Epithelial cell of proximal tubule (primary cell): ENCODE measurements around the gene FADS1. TPM values are rescaled to one million over a fixed set of nuclear protein-coding genes. Genes with fewer than 3 reads are reported as not detected.

Experiments
- DNase-seq: peaks from one replicate; pipeline ENCODE4 v3.0.0-alpha.2; 2011; ENCODE audit warnings: low read depth
- H3K4me3 ChIP-seq: 2 replicates; pipeline ENCODE4 v1.5.1; 2011; ENCODE audit warnings: low read depth, mild to moderate bottlenecking, low read length
- CTCF ChIP-seq: conservative IDR thresholded peaks from 2 replicates; pipeline ENCODE4 v1.5.1; 2012; ENCODE audit warnings: low read depth, mild to moderate bottlenecking, low read length
- total RNA-seq: library from RNA; depleted of rRNA; stranded (reverse); fragments of >200 nt; gene quantifications from 2 replicates; pipeline ENCODE4 v1.2.3, GENCODE V29; 2015

The FADS1 gene
- total RNA-seq, 1 donor from 2014 or later = 64.6 TPM

DNA sequence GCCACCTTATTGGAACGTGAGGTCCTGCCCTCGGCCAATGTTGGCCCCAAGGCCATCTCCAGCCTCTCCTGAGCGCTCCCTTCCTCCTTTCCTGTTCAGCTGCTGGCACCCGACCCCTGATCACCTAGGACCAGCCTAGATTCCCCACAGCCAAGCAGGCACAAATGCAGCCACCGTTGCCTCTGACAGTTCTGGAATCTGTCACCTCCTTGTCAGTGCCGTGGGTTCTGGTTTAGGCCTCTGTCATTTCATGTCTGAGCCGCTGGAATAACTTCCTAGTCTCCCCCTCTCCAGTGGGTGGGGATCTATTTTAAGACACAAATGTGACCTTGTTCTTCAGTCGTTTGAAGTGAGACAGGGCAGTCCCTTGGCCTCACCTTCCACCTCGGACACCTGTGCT, 44.8 kb upstream of the FADS1 start:
- no peak for TF ChIP-seq CTCF
- DNase-seq = no peak
- no peak overlapping the region for H3K4me3 ChIP-seq

GRCh38 chr11:61860054-61860903, 43.5 kb upstream of the FADS1 start:
- no peak for DNase-seq
- no peak for TF ChIP-seq CTCF

DNA sequence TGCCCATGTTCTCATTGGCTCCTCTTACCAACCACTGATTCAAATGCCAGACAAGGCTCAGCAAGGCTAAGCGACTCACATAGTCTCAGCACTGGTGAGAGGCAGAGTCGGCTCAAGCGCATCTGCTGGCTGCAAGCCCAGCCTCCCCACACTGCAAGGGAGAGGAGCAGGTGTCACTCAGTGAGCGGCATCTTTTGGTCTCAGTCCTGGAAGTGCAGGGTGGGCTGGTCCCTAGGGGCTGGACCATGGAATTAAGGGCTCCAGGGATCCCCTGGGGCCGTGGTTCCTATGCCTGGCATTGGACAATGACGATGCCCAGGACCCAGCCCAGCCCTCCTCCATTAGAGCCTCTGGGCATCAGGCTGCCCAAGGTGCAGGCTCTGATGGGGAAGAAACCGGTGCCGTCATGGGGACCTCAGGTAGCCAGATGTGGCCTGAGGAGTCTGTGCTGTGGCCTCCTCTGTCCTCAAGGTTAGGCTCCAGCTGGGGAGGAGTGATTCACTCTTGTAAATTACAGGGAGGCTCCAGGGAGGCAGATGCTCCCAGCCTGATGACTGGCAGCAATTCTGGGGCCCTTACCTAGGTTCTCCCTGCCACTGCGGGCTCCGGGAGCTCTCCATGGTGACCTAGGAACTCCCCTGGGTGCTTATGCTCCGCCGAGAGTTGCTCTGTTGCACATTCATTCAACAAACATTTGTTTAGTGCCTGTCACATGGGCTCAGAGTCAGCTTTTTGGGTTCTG, 39.3 kb upstream of the FADS1 start:
- no peak for DNase-seq
- no peak overlapping the region for H3K4me3 ChIP-seq
- TF ChIP-seq CTCF = no peak

More at GRCh38 chr11:61860054-61860903, 43.5 kb upstream of the FADS1 start:
- H3K4me3 ChIP-seq = no peak overlapping the region

DNA sequence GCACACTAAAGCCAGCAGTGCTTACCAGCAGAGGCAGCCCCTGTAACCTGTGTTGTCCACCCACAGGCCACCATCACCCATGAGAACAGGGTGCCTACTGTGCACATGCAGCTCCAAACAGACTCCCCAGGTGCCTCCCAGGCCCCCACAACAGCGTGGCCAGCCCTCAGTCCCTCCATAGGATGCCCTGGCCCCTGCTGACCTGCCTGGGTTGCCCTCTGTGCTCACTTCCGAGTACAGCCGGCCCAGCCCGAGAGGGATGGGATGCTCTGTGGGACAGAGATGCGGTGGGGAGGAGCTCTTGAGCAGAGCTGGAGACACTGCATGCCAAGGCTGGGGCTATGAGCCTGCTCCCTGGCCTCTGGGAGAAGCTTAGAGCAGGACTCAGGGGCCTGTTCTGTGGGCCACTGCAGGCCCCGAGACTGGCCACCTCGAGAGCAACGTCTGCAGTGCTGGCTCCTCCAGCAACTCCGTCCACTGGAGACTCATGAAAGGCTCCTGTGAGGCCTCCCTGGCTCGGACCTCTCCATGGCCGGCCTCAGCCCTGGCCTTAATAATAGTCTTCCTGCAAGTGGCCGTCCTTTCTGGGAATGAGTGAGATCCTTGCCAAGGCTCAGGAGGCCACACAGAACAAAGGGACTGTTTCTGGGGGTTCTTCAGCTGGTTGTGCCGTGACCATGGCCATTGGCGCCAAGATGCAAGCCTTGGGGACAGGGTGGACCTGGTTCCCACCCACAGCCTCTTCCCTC, 38.3 kb upstream of the FADS1 start:
- no peak overlapping the region for H3K4me3 ChIP-seq
- DNase-seq = no peak

GRCh38 chr11:61854206-61854895, 37.5 kb upstream of the FADS1 start:
- TF ChIP-seq CTCF = no peak
- DNase-seq = no peak
- H3K4me3 ChIP-seq = no peak overlapping the region

More for the DNA sequence above, 38.3 kb upstream of the FADS1 start:
- no peak for TF ChIP-seq CTCF

- no peak for TF ChIP-seq CTCF
- no peak for DNase-seq
- H3K4me3 ChIP-seq = no peak overlapping the region
These were observed 36.9 kb upstream of the FADS1 start for GRCh38 chr11:61853698-61854169.
